ENCODE results near the gene SFSWAP.

Gene SFSWAP

GRCh38 chr12:131840643-131841416 lies 129.9 kb downstream of the SFSWAP start:
- Histone ChIP-seq H3K4me1 (no peaks in the 10 kb centered on the region), H3K27ac (no peak overlapping the region), H3K9me3 (no peaks in the 10 kb centered on the region), H3K36me3 (peaks cover 0 to 4% (median 3%) of the 10 kb centered on the region in 3 donors), H3K27me3 (peaks cover 0 to 31% of the 10 kb centered on the region in 2 donors), H3K4me3 (no peak overlapping the region)
- no peak for DNase-seq
- intact Hi-C loops (cut with DNase I; ENCODE audit: low total_unique reads) = no loop called here
- no peak for TF ChIP-seq CTCF (IDR thresholded peaks at IDR 0.05)

- DNase-seq = no peak
- Histone ChIP-seq H3K4me1 (no peaks in the 10 kb centered on the region), H3K36me3 (peaks cover 0 to 4% (median 3%) of the 10 kb centered on the region in 3 donors), H3K27ac (no peak overlapping the region), H3K27me3 (peaks cover 0 to 26% of the 10 kb centered on the region in 2 donors), H3K9me3 (no peaks in the 10 kb centered on the region), H3K4me3 (no peak overlapping the region)
- intact Hi-C loops (cut with DNase I; ENCODE audit: low total_unique reads) = no loop called here
- TF ChIP-seq CTCF (IDR thresholded peaks at IDR 0.05) = no peak
Observed at GRCh38 chr12:131841547-131841946, 130.7 kb downstream of the SFSWAP start.

GRCh38 chr12:131842169-131842568 lies 131.3 kb downstream of the SFSWAP start:
- no peak for DNase-seq
- H3K4me1 ChIP-seq = no peaks in the 10 kb centered on the region

GRCh38 chr12:131843527-131843926 lies 132.6 kb downstream of the SFSWAP start:
- H3K27me3 ChIP-seq = peaks cover 0 to 7% of the 10 kb centered on the region in 2 donors
- no peak overlapping the region for H3K27ac ChIP-seq
- H3K4me1 ChIP-seq = no peaks in the 10 kb centered on the region
- no peak for DNase-seq
- intact Hi-C loops (cut with DNase I; ENCODE audit: low total_unique reads) = no loop called here
- no peaks in the 10 kb centered on the region for H3K9me3 ChIP-seq
- no peak for TF ChIP-seq CTCF (IDR thresholded peaks at IDR 0.05)
- no peak overlapping the region for H3K4me3 ChIP-seq
- H3K36me3 ChIP-seq = peaks cover 0 to 4% (median 3%) of the 10 kb centered on the region in 3 donors

More at GRCh38 chr12:131842169-131842568, 131.3 kb downstream of the SFSWAP start:
- H3K36me3 ChIP-seq = peaks cover 0 to 4% (median 3%) of the 10 kb centered on the region in 3 donors
- H3K9me3 ChIP-seq = no peaks in the 10 kb centered on the region
- H3K27me3 ChIP-seq = peaks cover 0 to 20% of the 10 kb centered on the region in 2 donors
- no peak overlapping the region for H3K4me3 ChIP-seq
- intact Hi-C loops (cut with DNase I; ENCODE audit: low total_unique reads) = no loop called here
- no peak overlapping the region for H3K27ac ChIP-seq
- TF ChIP-seq CTCF (IDR thresholded peaks at IDR 0.05) = no peak

GRCh38 chr12:131844140-131844539 lies 133.2 kb downstream of the SFSWAP start:
- intact Hi-C loops (cut with DNase I; ENCODE audit: low total_unique reads) = no loop called here
- no peak for DNase-seq
- H3K4me1 ChIP-seq = no peaks in the 10 kb centered on the region

More at GRCh38 chr12:131844140-131844539, 133.2 kb downstream of the SFSWAP start:
- peaks cover 0 to under 1% of the 10 kb centered on the region in 2 donors for H3K27me3 ChIP-seq
- no peak for TF ChIP-seq CTCF (IDR thresholded peaks at IDR 0.05)
- no peaks in the 10 kb centered on the region for H3K9me3 ChIP-seq
- no peak overlapping the region for H3K4me3 ChIP-seq
- H3K36me3 ChIP-seq = peaks cover 0 to 4% (median 3%) of the 10 kb centered on the region in 3 donors
- H3K27ac ChIP-seq = no peak overlapping the region
